ENCODE results near the gene UNC79.

DNA sequence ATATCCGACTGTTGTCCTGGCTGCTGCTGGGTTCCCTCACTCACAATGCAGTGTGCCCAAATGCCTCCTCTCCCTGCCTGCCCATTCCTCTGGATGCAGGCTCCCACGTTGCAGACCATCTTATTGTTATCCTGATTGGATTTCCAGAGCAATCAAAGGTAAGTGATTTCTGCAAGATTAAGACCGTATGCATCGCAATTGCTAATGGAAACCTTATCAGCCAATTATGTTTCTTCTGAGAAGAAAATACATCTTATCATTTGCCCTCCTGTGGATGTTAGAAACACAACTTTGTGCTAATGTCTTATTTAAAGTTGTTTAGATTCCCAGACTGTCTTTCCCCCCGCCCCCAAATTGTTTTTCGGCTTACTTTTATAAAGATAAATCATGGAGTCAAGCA, 259.4 kb downstream of the UNC79 start:
- TF ChIP-seq, protein P1, sequence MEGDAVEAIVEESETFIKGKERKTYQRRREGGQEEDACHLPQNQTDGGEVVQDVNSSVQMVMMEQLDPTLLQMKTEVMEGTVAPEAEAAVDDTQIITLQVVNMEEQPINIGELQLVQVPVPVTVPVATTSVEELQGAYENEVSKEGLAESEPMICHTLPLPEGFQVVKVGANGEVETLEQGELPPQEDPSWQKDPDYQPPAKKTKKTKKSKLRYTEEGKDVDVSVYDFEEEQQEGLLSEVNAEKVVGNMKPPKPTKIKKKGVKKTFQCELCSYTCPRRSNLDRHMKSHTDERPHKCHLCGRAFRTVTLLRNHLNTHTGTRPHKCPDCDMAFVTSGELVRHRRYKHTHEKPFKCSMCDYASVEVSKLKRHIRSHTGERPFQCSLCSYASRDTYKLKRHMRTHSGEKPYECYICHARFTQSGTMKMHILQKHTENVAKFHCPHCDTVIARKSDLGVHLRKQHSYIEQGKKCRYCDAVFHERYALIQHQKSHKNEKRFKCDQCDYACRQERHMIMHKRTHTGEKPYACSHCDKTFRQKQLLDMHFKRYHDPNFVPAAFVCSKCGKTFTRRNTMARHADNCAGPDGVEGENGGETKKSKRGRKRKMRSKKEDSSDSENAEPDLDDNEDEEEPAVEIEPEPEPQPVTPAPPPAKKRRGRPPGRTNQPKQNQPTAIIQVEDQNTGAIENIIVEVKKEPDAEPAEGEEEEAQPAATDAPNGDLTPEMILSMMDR (IDR thresholded peaks at IDR 0.05; ENCODE audit: poor library complexity): no peak
- TF ChIP-seq EZH2 (IDR thresholded peaks at IDR 0.05; ENCODE audit: borderline replicate concordance): no peak
